ENCODE data around the gene B3GLCT. TPM values are rescaled to one million over a fixed set of nuclear protein-coding genes. Genes with fewer than 3 reads are reported as not detected.
"Not testable (repeated sequence)": the region's sequence is repeated elsewhere in the genome, so short reads cannot be mapped to it uniquely, and the experiment has no call there.

The B3GLCT gene
- total and polyA plus RNA-seq, 10 of the 15 experiments (the other 5 are each of a cell fraction or from before 2014, with no cell fraction given): 0.07 to 0.89 (median 0.25) TPM

DNA sequence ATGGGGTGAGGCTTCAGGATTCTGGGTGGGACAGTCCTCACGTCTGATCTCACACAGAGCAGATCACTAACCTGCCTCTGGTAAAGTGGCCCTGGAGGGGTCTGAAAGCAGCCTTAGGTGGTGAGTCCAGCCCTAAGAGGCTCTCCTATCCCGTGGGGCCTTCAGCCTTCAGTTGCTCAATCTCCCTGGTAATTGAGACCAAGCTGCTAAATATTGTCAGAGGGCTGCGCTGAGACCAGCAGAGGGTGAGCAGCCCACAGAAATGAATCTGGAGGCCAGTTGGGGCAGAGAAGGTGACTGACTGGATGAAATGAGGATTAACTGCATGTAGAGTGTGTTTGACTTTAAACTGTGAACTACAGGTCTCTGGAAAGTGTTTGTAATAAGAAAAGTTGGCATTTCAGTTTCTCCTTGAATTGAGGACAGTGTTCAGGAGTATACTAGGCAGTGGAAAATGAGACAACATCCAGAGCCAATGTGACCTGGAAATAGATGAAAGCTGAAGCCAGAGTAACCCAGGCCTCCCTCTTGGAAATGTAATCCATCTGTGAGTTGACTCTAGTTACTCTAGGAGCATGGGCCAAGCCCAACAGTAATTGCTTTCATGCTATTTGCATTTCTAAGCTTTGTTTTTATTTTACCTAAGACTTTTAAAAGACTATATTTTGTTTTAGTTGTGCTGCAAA is 23.8 kb upstream of the B3GLCT start (continued):
- TF ChIP-seq, protein P1, sequence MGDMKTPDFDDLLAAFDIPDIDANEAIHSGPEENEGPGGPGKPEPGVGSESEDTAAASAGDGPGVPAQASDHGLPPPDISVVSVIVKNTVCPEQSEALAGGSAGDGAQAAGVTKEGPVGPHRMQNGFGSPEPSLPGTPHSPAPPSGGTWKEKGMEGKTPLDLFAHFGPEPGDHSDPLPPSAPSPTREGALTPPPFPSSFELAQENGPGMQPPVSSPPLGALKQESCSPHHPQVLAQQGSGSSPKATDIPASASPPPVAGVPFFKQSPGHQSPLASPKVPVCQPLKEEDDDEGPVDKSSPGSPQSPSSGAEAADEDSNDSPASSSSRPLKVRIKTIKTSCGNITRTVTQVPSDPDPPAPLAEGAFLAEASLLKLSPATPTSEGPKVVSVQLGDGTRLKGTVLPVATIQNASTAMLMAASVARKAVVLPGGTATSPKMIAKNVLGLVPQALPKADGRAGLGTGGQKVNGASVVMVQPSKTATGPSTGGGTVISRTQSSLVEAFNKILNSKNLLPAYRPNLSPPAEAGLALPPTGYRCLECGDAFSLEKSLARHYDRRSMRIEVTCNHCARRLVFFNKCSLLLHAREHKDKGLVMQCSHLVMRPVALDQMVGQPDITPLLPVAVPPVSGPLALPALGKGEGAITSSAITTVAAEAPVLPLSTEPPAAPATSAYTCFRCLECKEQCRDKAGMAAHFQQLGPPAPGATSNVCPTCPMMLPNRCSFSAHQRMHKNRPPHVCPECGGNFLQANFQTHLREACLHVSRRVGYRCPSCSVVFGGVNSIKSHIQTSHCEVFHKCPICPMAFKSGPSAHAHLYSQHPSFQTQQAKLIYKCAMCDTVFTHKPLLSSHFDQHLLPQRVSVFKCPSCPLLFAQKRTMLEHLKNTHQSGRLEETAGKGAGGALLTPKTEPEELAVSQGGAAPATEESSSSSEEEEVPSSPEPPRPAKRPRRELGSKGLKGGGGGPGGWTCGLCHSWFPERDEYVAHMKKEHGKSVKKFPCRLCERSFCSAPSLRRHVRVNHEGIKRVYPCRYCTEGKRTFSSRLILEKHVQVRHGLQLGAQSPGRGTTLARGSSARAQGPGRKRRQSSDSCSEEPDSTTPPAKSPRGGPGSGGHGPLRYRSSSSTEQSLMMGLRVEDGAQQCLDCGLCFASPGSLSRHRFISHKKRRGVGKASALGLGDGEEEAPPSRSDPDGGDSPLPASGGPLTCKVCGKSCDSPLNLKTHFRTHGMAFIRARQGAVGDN (IDR thresholded peaks at IDR 0.05): no peak
- TF ChIP-seq BHLHE40 (IDR thresholded peaks at IDR 0.05; ENCODE audit: borderline replicate concordance in 1 of 2, low read depth in 2 of 2, low read length in 1 of 2) (no peak), RAD51 (IDR thresholded peaks at IDR 0.05) (no peak)

DNA sequence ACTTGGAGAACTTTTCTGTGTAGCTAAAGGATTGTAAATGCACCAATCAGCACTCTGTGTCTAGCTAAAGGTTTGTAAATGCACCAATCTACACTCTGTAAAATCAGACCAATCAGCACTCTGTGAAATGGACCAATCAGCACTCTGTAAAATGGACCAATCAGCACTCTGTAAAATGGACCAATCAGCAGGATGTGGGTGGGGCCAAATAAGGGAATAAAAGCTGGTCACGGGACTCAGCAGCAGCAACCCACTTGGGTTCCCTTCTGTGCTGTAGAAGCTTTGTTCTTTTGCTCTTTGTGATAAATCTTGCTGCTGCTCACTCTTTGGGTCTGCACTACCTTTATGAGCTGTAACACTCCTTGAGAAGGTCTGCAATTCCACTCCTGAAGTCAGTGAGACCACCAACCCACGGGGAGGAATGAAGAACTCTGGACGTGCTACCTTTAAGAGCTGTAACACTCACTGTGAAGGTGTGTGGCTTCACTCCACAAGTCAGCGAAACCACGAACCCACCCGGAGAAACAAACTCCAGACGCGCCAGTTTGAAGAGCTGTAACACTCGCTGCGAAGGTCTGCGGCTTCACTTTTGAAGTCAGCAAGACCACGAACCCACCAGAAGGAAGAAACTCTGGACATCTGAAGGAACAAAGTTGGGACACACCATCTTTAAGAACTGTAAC is 21.8 kb upstream of the B3GLCT start:
- DNase-seq (ENCODE audit: low read depth, low spot score); ATAC-seq; H3K4me2 ChIP-seq (ENCODE audit: control insufficient read depth, insufficient read depth); H3K27ac ChIP-seq (ENCODE audit: control insufficient read depth, insufficient read depth); H4K20me1 ChIP-seq (ENCODE audit: control insufficient read depth, insufficient read depth); intact Hi-C loops (cut with micrococcal nuclease; ENCODE audit: unreplicated experiment); H2AFZ ChIP-seq (ENCODE audit: control insufficient read depth, low read depth, low read length); H3K79me2 ChIP-seq (ENCODE audit: control insufficient read depth, insufficient read depth, low read length); H3K9ac ChIP-seq (ENCODE audit: control insufficient read depth, insufficient read depth, low read length); FAIRE-seq; H3K9me3 ChIP-seq (replicated peaks; ENCODE audit: control insufficient read depth, insufficient read depth, low read length); BruUV-seq (replicated peaks); H3K36me3 ChIP-seq (ENCODE audit: control insufficient read depth in 2 of 2, insufficient read depth in 2 of 2, low read length in 1 of 2); H3K4me1 ChIP-seq (ENCODE audit: control insufficient read depth, insufficient read depth, low read length); H3K27me3 ChIP-seq (replicated peaks in 1 of 2; ENCODE audit: control insufficient read depth in 2 of 2, insufficient read depth in 2 of 2, low read length in 1 of 2); RAD21 ChIA-PET (ENCODE audit: unreplicated experiment); POLR2A ChIA-PET; SMC1A ChIA-PET (ENCODE audit: uncharacterized antibody, unreplicated experiment); H3K4me3 ChIP-seq; in situ Hi-C loops (cut with MboI): not testable (repeated sequence)
- peak; percentile 75 for TF ChIP-seq NFYB (IDR thresholded peaks at IDR 0.05; ENCODE audit: insufficient read depth, low read depth, low read length)
- CTCF ChIA-PET: interaction anchor here (1.5 kb wide), 1 partner anchor 246 kb away, joined by 3 read pairs; no protein-coding TSS in a partner anchor
- WGBS (ENCODE audit: insufficient coverage, insufficient replicate concordance, low lambda C conversion rate, missing lambda C conversion rate): 71% methylated on average over 12 of the region's 12 CpGs
